GM15510 (cell line): ENCODE data around the gene ZNF561.

Source experiments
- POLR2A ChIP-seq: IDR thresholded peaks from 3 replicates; pipeline ENCODE4 v1.6.1; 2011; ENCODE audit warnings: borderline replicate concordance; ENCODE audit not compliant: insufficient read length; ENCODE audit errors: extremely low read depth

The ZNF561 gene

DNA sequence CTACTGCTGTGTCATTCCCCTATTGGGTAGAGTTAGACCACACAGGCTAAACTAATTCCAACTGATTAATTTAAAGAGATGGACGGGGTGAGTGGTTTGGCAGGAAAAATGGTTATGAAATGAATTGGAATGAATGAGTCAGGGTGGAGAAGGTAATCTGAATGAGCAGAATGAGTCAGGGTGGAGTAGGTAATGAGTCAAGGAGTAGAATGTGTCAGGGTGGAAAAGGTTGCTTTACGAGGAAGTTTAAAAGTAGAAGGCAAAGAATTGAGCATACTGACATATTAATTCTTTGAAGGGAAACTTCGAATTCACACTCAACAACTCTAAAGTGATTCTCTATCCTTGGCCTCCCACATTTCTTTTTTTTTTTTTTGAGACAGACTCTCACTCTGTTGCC, 24.0 kb downstream of the ZNF561 start:
- no peak for TF ChIP-seq POLR2A

DNA sequence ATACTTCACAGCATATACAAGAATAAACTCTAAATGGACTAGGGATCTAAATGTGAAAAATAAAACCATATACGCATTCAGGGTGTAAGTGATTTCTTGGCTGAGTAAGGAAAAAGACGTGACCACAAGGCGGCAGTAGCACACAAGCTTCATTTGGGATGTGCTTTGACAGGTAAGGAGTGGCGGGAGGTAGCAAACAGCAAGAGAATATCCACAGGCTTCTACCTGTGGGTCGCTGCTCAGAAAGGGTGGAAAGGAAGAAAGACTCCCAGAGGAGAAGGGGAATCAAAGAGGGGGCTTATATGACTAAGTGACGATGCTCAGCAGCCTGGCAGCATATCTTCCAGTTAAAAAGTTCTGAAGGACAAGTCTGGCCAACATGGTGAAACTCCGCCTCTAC, 34.3 kb downstream of the ZNF561 start:
- no peak for TF ChIP-seq POLR2A

DNA sequence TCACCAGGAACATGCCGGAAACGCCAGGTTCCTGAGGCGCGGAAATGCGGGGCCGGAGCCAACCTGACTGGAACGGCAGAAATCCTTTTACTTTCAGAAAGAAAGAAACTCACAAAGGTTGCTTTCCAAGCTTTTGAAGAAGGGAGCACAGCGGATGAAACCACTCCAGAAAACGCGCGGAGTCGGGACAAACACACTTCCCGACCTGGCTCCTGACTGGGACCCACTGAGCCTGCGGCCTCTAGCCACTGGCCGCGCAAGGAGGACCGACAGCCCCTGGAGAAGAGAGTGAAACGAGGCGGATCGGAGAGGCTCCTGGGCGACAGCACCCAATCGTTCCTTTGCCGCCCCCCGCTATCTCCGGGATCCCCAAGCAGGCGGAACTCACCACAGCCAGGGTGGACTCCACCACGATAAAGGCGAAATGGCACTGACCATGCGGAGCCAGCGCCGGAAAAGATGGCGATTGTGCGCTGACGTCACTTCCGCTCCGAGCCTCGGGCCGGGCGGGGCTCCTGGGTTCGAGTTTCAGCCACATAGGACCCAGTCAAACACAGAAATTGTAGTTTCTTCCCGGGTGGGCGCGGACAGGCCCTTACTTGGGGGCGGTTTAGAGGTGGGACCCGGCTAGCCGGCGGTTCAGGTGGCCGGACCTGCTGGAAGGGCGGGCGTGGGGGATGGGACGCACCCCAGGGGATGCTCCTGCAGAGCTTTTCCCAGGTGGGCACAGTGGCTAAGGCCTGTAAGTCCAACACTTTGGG, 36.8 kb downstream of the ZNF561 start, which contains the start of gene ZNF121:
Gene ZNF121 (minus strand): TSS at position 432 of the 761 bp plus-strand sequence. CDS start 16,407 bp downstream, outside the sequence.
- TF ChIP-seq POLR2A = peak; percentile 88

DNA sequence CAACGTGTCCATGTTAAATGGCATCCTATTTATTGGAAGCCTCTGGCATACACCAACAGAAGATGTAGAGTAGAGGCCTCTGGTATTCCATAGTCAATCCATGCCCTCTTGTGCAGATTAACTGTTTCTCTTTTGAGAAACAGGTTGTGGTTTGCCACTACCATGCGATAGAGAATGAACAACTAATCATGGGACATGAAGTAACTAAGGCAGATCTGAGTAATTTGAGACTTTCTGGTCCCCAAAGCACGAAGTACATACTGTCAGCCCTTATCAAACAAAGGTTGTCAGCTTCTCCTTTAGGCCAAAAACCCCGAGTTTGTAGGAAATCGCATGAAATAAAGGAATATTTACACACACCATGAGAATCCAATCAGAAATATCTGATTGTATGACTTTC, 40.3 kb downstream of the ZNF561 start:
- TF ChIP-seq POLR2A = no peak

DNA sequence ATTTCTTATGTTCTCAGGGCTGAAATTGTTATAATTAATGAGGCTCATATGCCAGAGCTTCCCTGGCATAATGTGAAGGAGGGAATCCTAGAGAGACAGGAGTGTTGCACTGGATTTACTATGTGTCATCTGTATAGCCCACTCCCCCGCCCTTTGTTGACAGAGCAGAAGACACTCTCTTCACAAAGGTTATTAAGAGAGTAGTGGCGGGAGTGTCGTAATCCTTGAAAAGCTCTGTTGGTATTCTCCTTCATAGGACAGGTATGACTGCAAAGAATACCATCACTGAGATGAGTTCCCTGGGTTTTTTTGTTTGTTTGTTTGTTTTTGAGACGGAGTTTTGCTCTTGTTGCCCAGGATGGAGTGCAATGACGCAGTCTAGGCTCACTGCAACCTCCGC, 50.8 kb downstream of the ZNF561 start:
- no peak for TF ChIP-seq POLR2A

DNA sequence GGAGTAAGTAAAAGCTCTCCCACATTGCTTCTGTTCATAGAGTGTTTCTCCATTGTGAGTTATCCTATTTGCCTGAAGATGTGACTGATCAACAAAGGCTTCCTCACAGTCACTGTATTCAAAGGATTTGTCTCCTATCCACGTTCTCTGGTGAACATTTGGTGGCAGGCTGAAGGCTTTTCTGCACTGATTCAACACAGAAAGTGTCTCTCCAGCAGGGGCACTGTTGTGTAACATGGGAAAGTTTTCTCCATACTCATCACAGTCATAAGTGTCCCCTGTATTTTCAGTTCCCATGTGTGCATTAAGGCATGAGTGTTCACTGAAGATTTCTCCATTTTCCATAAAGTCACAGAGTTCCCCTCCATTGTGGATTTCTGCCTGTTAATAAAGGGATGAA, 54.3 kb downstream of the ZNF561 start:
- no peak for TF ChIP-seq POLR2A

DNA sequence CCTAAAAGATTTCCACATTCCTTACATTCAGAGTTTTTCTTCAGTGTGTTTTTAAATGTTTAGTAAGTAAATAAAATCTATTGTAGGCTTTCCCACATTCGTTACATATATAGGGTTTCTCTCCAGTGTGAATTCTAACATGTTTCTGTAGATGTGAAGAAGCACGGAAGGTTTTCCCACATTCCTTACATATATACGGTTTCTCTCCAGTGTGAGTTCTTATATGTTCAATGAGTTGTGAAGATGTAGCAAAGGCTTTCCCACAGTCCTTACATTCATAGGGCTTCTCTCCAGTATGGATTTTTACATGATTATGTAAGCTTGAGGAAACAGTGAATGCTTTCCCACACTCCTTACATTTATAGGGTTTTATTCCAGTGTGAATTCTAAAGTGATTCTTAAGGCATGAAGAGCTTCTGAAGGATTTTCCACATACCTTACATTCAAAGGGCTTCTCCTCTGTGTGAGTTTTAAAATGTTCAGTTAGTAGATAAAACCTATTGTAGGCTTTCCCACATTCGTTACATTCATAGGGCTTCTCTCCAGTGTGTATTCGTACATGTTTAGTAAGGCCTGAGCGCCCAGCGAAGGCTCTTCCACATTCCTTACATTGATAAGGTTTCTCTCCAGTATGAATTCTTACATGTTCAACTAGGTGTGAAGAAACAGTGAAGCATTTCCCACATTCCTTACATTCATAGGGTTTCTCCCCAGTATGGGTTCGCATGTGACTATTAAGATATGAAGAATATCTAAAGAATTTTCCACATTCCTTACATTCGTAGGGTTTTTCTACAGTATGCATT, 54.9 kb downstream of the ZNF561 start:
- TF ChIP-seq POLR2A = no peak
